Renal pelvis (tissue), 4 donors: Measurements from ENCODE around the gene EFR3B. TPM values are rescaled to one million over a fixed set of nuclear protein-coding genes. Genes with fewer than 3 reads are reported as not detected.

Source experiments
- DNase-seq: peaks from one replicate; pipeline ENCODE4 v3.0.0-alpha.2; 2013
- polyA plus RNA-seq, 3 donors: library from polyadenylated mRNA; unstranded; fragments of 120-200 nt; gene quantifications; one replicate each; pipeline ENCODE4 v1.2.1, GENCODE V29; 2013; ENCODE audit not compliant: insufficient read length in 3 of 3

EFR3B gene
- polyA plus RNA-seq, 3 donors: 6.7 to 8.6 (median 8.2) TPM

- DNase-seq: no peak
Observed at GRCh38 chr2:25035537-25036220, 6.2 kb upstream of the EFR3B start.

- DNase-seq: no peak
Observed at GRCh38 chr2:25036221-25036559, 5.7 kb upstream of the EFR3B start.

GRCh38 chr2:25039126-25039525 is 2.8 kb upstream of the EFR3B start:
- no peak for DNase-seq

- peak; percentile 80 for DNase-seq
Observed at GRCh38 chr2:25041307-25041927, 459 bp upstream of the EFR3B start.

- peak; percentile 45 for DNase-seq
Observed at GRCh38 chr2:25042321-25043240, 705 bp downstream of the EFR3B start.

GRCh38 chr2:25043241-25043867 is 1.5 kb downstream of the EFR3B start:
- peak; percentile 7 for DNase-seq

- no peak for DNase-seq
Observed at GRCh38 chr2:25044011-25044410, 2.1 kb downstream of the EFR3B start.

- DNase-seq: no peak
Observed at GRCh38 chr2:25044990-25045389, 3.1 kb downstream of the EFR3B start.

- DNase-seq: no peak
Observed at GRCh38 chr2:25049422-25049821, 7.5 kb downstream of the EFR3B start.

- no peak for DNase-seq
Observed at GRCh38 chr2:25050128-25050527, 8.3 kb downstream of the EFR3B start.

- no peak for DNase-seq
Observed at GRCh38 chr2:25053041-25053440, 11.2 kb downstream of the EFR3B start.

- DNase-seq: no peak
Observed at GRCh38 chr2:25054720-25055119, 12.8 kb downstream of the EFR3B start.

- DNase-seq: no peak
Observed at GRCh38 chr2:25055376-25055920, 13.6 kb downstream of the EFR3B start.

- DNase-seq: no peak
Observed at GRCh38 chr2:25056098-25056821, 14.4 kb downstream of the EFR3B start.

- DNase-seq: no peak
Observed at GRCh38 chr2:25062511-25062917, 20.6 kb downstream of the EFR3B start.

- no peak for DNase-seq
Observed at GRCh38 chr2:25063876-25064660, 22.2 kb downstream of the EFR3B start.

GRCh38 chr2:25065768-25066167 is 23.9 kb downstream of the EFR3B start:
- no peak for DNase-seq

GRCh38 chr2:25066455-25066854 is 24.6 kb downstream of the EFR3B start:
- no peak for DNase-seq

GRCh38 chr2:25068217-25068616 is 26.3 kb downstream of the EFR3B start:
- no peak for DNase-seq

GRCh38 chr2:25071966-25072365 is 30.1 kb downstream of the EFR3B start:
- no peak for DNase-seq

GRCh38 chr2:25072606-25073005 is 30.7 kb downstream of the EFR3B start:
- DNase-seq: no peak
